ENCODE results near the gene OR8D1. TPM values are rescaled to one million over a fixed set of nuclear protein-coding genes. Genes with fewer than 3 reads are reported as not detected.

The OR8D1 gene
- total RNA-seq, 4 donors from 2014 or later: not detected

GRCh38 chr11:124296016-124296415, 17.7 kb downstream of the OR8D1 start:
- Histone ChIP-seq H3K4me1 (no peaks in the 10 kb centered on the region), H3K27me3 (no peaks in the 10 kb centered on the region), H3K36me3 (no peaks in the 10 kb centered on the region), H3K4me3 (no peak overlapping the region), H3K27ac (no peak overlapping the region), H3K9me3 (no peaks in the 10 kb centered on the region)
- ATAC-seq (no peak), DNase-seq (no peak)
- TF ChIP-seq POLR2A (IDR thresholded peaks at IDR 0.05): no peak
- no peak for TF ChIP-seq CTCF (IDR thresholded peaks at IDR 0.05 in 4 of 5, conservative IDR thresholded peaks at IDR 0.05 in 1 of 5)
- in situ Hi-C loops (cut with MboI; ENCODE audit: low sequenced_read_pairs in 4 of 4) (no loop called here), intact Hi-C loops (cut with DNase I; ENCODE audit: low total_unique reads) (no loop called here)

GRCh38 chr11:124294687-124295086, 19.1 kb downstream of the OR8D1 start:
- H3K27me3 ChIP-seq: no peaks in the 10 kb centered on the region
- TF ChIP-seq POLR2A (IDR thresholded peaks at IDR 0.05) (no peak), CTCF (IDR thresholded peaks at IDR 0.05 in 4 of 5, conservative IDR thresholded peaks at IDR 0.05 in 1 of 5) (no peak)
- no peaks in the 10 kb centered on the region for H3K4me1 ChIP-seq
- ATAC-seq (no peak), DNase-seq (no peak)
- H3K9me3 ChIP-seq: no peaks in the 10 kb centered on the region
- in situ Hi-C loops (cut with MboI; ENCODE audit: low sequenced_read_pairs in 4 of 4): no loop called here
- H3K36me3 ChIP-seq: no peaks in the 10 kb centered on the region
- no peak overlapping the region for H3K4me3 ChIP-seq
- no peak overlapping the region for H3K27ac ChIP-seq
- intact Hi-C loops (cut with DNase I; ENCODE audit: low total_unique reads): no loop called here

- DNase-seq (no peak), ATAC-seq (no peak)
- no peaks in the 10 kb centered on the region for H3K9me3 ChIP-seq
- H3K4me3 ChIP-seq: no peak overlapping the region
- H3K4me1 ChIP-seq: no peaks in the 10 kb centered on the region
- intact Hi-C loops (cut with DNase I; ENCODE audit: low total_unique reads) (no loop called here), in situ Hi-C loops (cut with MboI; ENCODE audit: low sequenced_read_pairs in 4 of 4) (no loop called here)
- no peak for TF ChIP-seq POLR2A (IDR thresholded peaks at IDR 0.05)
- TF ChIP-seq CTCF (IDR thresholded peaks at IDR 0.05 in 4 of 5, conservative IDR thresholded peaks at IDR 0.05 in 1 of 5): no peak
- no peaks in the 10 kb centered on the region for H3K36me3 ChIP-seq
- no peaks in the 10 kb centered on the region for H3K27me3 ChIP-seq
- H3K27ac ChIP-seq: no peak overlapping the region
Measured at GRCh38 chr11:124285610-124286344, 28.0 kb downstream of the OR8D1 start.

- ATAC-seq: no peak
- intact Hi-C loops (cut with DNase I; ENCODE audit: low total_unique reads): no loop called here
- H3K9me3 ChIP-seq: no peaks in the 10 kb centered on the region
- H3K4me3 ChIP-seq: no peak overlapping the region
- TF ChIP-seq CTCF (IDR thresholded peaks at IDR 0.05 in 4 of 5, conservative IDR thresholded peaks at IDR 0.05 in 1 of 5) (no peak), POLR2A (IDR thresholded peaks at IDR 0.05) (no peak)
- H3K36me3 ChIP-seq: no peaks in the 10 kb centered on the region
- H3K4me1 ChIP-seq: no peaks in the 10 kb centered on the region
- DNase-seq: no peak
- H3K27ac ChIP-seq: no peak overlapping the region
- in situ Hi-C loops (cut with MboI; ENCODE audit: low sequenced_read_pairs in 4 of 4): no loop called here
- H3K27me3 ChIP-seq: no peaks in the 10 kb centered on the region
Measured at GRCh38 chr11:124278261-124278660, 35.5 kb downstream of the OR8D1 start.

- H3K27ac ChIP-seq: no peak overlapping the region
- H3K9me3 ChIP-seq: no peaks in the 10 kb centered on the region
- TF ChIP-seq POLR2A (IDR thresholded peaks at IDR 0.05): no peak
- no peak for TF ChIP-seq CTCF (IDR thresholded peaks at IDR 0.05 in 4 of 5, conservative IDR thresholded peaks at IDR 0.05 in 1 of 5)
- in situ Hi-C loops (cut with MboI; ENCODE audit: low sequenced_read_pairs in 4 of 4) (no loop called here), intact Hi-C loops (cut with DNase I; ENCODE audit: low total_unique reads) (no loop called here)
- DNase-seq (no peak), ATAC-seq (no peak)
- H3K36me3 ChIP-seq: no peaks in the 10 kb centered on the region
- H3K4me3 ChIP-seq: no peak overlapping the region
- H3K4me1 ChIP-seq: no peaks in the 10 kb centered on the region
- H3K27me3 ChIP-seq: no peaks in the 10 kb centered on the region
Measured at GRCh38 chr11:124277804-124278203, 35.9 kb downstream of the OR8D1 start.
